HG03175 (cell line): ENCODE data around the gene CXCL1.

Experiments
- ATAC-seq: cut with Tn5 transposase; IDR thresholded peaks from one replicate; pipeline ENCODE4 v1.9.1; 2021; ENCODE audit warnings: mild to moderate bottlenecking, moderate library complexity; ENCODE audit not compliant: unreplicated experiment

Gene CXCL1

GRCh38 chr4:73850261-73850970 is 18.8 kb upstream of the CXCL1 start:
- ATAC-seq: no peak

- no peak for ATAC-seq
Measured at GRCh38 chr4:73851293-73851692, 17.9 kb upstream of the CXCL1 start.

- ATAC-seq: no peak
Measured at GRCh38 chr4:73852771-73853170, 16.4 kb upstream of the CXCL1 start.

GRCh38 chr4:73853246-73853704 is 15.9 kb upstream of the CXCL1 start, which contains the start of gene PF4V1:
Gene PF4V1 (plus strand): TSS chr4:73853296. CDS start chr4:73853363, 67 bp downstream.
- ATAC-seq: no peak

GRCh38 chr4:73853718-73854473 is 15.3 kb upstream of the CXCL1 start:
- no peak for ATAC-seq

- ATAC-seq: no peak
Measured at GRCh38 chr4:73855406-73855805, 13.8 kb upstream of the CXCL1 start.

- ATAC-seq: no peak
Measured at GRCh38 chr4:73856518-73856917, 12.7 kb upstream of the CXCL1 start.

GRCh38 chr4:73859614-73860088 is 9.5 kb upstream of the CXCL1 start:
- ATAC-seq: no peak

- ATAC-seq: no peak
Measured at GRCh38 chr4:73860181-73860580, 9.0 kb upstream of the CXCL1 start.

GRCh38 chr4:73860917-73861316 is 8.3 kb upstream of the CXCL1 start:
- ATAC-seq: no peak

GRCh38 chr4:73862322-73862721 is 6.9 kb upstream of the CXCL1 start:
- no peak for ATAC-seq

- no peak for ATAC-seq
Measured at GRCh38 chr4:73864365-73864764, 4.8 kb upstream of the CXCL1 start.

GRCh38 chr4:73864961-73865360 is 4.2 kb upstream of the CXCL1 start:
- no peak for ATAC-seq

- no peak for ATAC-seq
Measured at GRCh38 chr4:73865431-73866096, 3.6 kb upstream of the CXCL1 start.

GRCh38 chr4:73866246-73866645 is 2.9 kb upstream of the CXCL1 start:
- no peak for ATAC-seq

- no peak for ATAC-seq
Measured at GRCh38 chr4:73867783-73868182, 1.4 kb upstream of the CXCL1 start.

GRCh38 chr4:73868206-73869129 is 725 bp upstream of the CXCL1 start:
- ATAC-seq: no peak

- no peak for ATAC-seq
Measured at GRCh38 chr4:73870260-73870659, 1.1 kb downstream of the CXCL1 start.

GRCh38 chr4:73870768-73871167 is 1.6 kb downstream of the CXCL1 start:
- ATAC-seq: no peak

- no peak for ATAC-seq
Measured at GRCh38 chr4:73871511-73872310, 2.5 kb downstream of the CXCL1 start.
